GM23338 (cell line): ENCODE measurements around the gene MYO6.

Experiments used
- CREB1 ChIP-seq: fragments of 250-450 bp; sonication (Bioruptor Pico); IDR thresholded peaks from 2 replicates; pipeline ENCODE4 v1.5.0; 2020; ENCODE audit warnings: low read depth, mild to moderate bottlenecking, moderate library complexity
- EZH2 ChIP-seq: fragments of 200-600 bp; sonication (generic); IDR thresholded peaks from one replicate; pipeline ENCODE4 v1.8.0; 2017; ENCODE audit warnings: antibody characterized with exemption, mild to moderate bottlenecking, low read depth; ENCODE audit not compliant: unreplicated experiment
- TF ChIP-seq, protein P1 (sequence below), 2 experiments: fragments of 200-600 bp in 1 of 2; sonication (generic) in 1 of 2; conservative IDR thresholded peaks; 2 replicates each; pipeline versions ENCODE4 v1.5.1 to v1.6.1; 2016 to 2017; ENCODE audit warnings: antibody characterized with exemption in 2 of 2, low read depth in 2 of 2, mild to moderate bottlenecking in 2 of 2, moderate library complexity in 1 of 2

DNA sequence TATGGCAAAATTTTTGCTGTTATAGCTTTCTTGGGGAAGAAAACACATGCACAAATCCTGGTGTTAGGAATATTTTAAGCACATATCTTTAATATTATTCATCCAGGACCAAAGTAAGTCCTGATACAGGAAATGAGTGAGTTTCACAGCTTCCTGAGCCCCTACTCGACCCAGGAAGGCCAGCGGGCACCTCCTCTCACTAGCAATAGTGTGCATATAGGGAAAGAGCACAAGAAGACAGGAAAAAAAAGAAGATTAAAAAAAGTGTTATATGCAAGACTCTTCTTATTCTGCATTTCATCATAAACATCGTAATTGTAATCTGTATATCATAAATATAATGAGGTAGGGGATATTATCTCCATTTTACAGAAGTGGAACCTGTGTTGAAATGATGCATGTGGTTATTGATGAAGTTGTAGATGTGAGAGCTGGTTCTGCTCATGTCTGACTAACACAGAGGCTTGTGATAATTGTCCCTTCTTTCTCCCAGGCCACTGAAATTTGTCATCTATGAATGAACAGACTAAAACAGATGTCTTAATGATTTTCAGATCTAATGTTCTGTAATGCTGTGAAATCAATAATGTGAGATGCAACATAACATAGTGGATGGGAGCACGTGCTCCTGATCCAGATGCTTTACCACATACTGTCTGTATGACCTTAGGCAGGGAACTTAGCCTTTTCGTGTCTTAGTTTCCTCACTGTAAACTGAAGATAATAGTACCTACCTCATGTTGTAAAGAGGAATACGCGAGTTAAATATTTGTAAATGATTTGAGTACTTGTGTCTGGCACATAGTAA is 101.2 kb downstream of the MYO6 start:
- TF ChIP-seq, protein P1, sequence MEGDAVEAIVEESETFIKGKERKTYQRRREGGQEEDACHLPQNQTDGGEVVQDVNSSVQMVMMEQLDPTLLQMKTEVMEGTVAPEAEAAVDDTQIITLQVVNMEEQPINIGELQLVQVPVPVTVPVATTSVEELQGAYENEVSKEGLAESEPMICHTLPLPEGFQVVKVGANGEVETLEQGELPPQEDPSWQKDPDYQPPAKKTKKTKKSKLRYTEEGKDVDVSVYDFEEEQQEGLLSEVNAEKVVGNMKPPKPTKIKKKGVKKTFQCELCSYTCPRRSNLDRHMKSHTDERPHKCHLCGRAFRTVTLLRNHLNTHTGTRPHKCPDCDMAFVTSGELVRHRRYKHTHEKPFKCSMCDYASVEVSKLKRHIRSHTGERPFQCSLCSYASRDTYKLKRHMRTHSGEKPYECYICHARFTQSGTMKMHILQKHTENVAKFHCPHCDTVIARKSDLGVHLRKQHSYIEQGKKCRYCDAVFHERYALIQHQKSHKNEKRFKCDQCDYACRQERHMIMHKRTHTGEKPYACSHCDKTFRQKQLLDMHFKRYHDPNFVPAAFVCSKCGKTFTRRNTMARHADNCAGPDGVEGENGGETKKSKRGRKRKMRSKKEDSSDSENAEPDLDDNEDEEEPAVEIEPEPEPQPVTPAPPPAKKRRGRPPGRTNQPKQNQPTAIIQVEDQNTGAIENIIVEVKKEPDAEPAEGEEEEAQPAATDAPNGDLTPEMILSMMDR (conservative IDR thresholded peaks at IDR 0.05; ENCODE audit: low read depth in 2 of 2) = no peak
- TF ChIP-seq EZH2 (no peak), CREB1 (CRISPR knock-in tag) (no peak)
